H1 (cell line): ENCODE results near the gene BRPF3. TPM values are rescaled to one million over a fixed set of nuclear protein-coding genes. Genes with fewer than 3 reads are reported as not detected.

ENCODE experiments used
- SP2 ChIP-seq: IDR thresholded peaks from 2 replicates; pipeline ENCODE4 v1.6.1; 2012; ENCODE audit warnings: mild to moderate bottlenecking, low read length, inconsistent platforms
- TAF7 ChIP-seq: optimal IDR thresholded peaks from 2 replicates; pipeline ENCODE3; 2011; ENCODE audit warnings: low read depth, mild to moderate bottlenecking, inconsistent platforms, low read length, moderate library complexity, borderline replicate concordance
- polyA plus RNA-seq, 7 experiments: library from polyadenylated mRNA; depleted of rRNA in 3 of 7; stranded (reverse) in 5 of 7; unstranded in 2 of 7; fragments of >200 nt in 5 of 7; fragments of 200-250 nt in 2 of 7; gene quantifications; 1 replicate in 5 of 7; 2 replicates in 1 of 7; 4 replicates in 1 of 7; pipeline versions ENCODE4 v1.2.1 to v1.2.3, GENCODE V29; 2011 to 2013; ENCODE audit warnings: missing spikeins in 2 of 7, mixed read lengths in 2 of 7
- total RNA-seq: library from RNA; stranded (reverse); fragmentation: NEBNext Ultra II Directional; extraction: Animal tissue kit (Norgen Biotek cat#: 25700); gene quantifications from 2 replicates; pipeline ENCODE4 v1.2.1, GENCODE V29; 2021
- TF ChIP-seq, protein P1 (sequence below): fragments of 300-600 bp; sonication (generic); IDR thresholded peaks from 2 replicates; pipeline ENCODE4 v1.7.1; 2012; ENCODE audit warnings: low read length, moderate library complexity, mild to moderate bottlenecking, inconsistent platforms; ENCODE audit not compliant: insufficient replicate concordance
- TF ChIP-seq, protein P2 (sequence below): IDR thresholded peaks from 2 replicates; pipeline ENCODE4 v1.6.1; 2012; ENCODE audit warnings: inconsistent platforms
- TF ChIP-seq, protein P3 (sequence below): IDR thresholded peaks from 2 replicates; pipeline ENCODE4 v1.6.1; 2012; ENCODE audit warnings: inconsistent platforms

The BRPF3 gene
- total and polyA plus RNA-seq, 2 of the 8 experiments (the other 6 are each of a cell fraction or from before 2014, with no cell fraction given) = 26.0 to 37.5 TPM

DNA sequence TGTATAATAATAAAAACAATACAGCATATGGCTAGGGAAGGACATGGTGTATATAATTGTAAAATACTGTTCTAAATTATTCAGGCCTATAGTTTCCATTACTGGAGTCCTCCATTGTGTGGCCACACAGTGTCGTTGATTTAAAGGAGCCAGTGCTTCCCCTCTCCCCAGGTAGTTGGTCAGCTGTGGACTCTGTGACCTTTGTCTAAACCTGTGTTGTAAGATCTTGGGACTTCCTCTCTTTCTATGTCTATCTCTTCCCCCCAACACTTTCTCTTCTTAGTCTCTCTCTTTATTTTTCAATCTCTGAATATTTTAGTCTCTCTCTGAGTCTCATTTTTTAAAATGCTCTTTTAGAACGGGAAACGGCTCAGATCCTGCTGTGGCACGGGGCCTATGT lies 35.6 kb downstream of the BRPF3 start (continued):
- TF ChIP-seq, protein P1, sequence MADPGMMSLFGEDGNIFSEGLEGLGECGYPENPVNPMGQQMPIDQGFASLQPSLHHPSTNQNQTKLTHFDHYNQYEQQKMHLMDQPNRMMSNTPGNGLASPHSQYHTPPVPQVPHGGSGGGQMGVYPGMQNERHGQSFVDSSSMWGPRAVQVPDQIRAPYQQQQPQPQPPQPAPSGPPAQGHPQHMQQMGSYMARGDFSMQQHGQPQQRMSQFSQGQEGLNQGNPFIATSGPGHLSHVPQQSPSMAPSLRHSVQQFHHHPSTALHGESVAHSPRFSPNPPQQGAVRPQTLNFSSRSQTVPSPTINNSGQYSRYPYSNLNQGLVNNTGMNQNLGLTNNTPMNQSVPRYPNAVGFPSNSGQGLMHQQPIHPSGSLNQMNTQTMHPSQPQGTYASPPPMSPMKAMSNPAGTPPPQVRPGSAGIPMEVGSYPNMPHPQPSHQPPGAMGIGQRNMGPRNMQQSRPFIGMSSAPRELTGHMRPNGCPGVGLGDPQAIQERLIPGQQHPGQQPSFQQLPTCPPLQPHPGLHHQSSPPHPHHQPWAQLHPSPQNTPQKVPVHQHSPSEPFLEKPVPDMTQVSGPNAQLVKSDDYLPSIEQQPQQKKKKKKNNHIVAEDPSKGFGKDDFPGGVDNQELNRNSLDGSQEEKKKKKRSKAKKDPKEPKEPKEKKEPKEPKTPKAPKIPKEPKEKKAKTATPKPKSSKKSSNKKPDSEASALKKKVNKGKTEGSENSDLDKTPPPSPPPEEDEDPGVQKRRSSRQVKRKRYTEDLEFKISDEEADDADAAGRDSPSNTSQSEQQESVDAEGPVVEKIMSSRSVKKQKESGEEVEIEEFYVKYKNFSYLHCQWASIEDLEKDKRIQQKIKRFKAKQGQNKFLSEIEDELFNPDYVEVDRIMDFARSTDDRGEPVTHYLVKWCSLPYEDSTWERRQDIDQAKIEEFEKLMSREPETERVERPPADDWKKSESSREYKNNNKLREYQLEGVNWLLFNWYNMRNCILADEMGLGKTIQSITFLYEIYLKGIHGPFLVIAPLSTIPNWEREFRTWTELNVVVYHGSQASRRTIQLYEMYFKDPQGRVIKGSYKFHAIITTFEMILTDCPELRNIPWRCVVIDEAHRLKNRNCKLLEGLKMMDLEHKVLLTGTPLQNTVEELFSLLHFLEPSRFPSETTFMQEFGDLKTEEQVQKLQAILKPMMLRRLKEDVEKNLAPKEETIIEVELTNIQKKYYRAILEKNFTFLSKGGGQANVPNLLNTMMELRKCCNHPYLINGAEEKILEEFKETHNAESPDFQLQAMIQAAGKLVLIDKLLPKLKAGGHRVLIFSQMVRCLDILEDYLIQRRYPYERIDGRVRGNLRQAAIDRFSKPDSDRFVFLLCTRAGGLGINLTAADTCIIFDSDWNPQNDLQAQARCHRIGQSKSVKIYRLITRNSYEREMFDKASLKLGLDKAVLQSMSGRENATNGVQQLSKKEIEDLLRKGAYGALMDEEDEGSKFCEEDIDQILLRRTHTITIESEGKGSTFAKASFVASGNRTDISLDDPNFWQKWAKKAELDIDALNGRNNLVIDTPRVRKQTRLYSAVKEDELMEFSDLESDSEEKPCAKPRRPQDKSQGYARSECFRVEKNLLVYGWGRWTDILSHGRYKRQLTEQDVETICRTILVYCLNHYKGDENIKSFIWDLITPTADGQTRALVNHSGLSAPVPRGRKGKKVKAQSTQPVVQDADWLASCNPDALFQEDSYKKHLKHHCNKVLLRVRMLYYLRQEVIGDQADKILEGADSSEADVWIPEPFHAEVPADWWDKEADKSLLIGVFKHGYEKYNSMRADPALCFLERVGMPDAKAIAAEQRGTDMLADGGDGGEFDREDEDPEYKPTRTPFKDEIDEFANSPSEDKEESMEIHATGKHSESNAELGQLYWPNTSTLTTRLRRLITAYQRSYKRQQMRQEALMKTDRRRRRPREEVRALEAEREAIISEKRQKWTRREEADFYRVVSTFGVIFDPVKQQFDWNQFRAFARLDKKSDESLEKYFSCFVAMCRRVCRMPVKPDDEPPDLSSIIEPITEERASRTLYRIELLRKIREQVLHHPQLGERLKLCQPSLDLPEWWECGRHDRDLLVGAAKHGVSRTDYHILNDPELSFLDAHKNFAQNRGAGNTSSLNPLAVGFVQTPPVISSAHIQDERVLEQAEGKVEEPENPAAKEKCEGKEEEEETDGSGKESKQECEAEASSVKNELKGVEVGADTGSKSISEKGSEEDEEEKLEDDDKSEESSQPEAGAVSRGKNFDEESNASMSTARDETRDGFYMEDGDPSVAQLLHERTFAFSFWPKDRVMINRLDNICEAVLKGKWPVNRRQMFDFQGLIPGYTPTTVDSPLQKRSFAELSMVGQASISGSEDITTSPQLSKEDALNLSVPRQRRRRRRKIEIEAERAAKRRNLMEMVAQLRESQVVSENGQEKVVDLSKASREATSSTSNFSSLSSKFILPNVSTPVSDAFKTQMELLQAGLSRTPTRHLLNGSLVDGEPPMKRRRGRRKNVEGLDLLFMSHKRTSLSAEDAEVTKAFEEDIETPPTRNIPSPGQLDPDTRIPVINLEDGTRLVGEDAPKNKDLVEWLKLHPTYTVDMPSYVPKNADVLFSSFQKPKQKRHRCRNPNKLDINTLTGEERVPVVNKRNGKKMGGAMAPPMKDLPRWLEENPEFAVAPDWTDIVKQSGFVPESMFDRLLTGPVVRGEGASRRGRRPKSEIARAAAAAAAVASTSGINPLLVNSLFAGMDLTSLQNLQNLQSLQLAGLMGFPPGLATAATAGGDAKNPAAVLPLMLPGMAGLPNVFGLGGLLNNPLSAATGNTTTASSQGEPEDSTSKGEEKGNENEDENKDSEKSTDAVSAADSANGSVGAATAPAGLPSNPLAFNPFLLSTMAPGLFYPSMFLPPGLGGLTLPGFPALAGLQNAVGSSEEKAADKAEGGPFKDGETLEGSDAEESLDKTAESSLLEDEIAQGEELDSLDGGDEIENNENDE = no peak
- TF ChIP-seq TAF7 (no peak), SP2 (no peak)
- TF ChIP-seq, protein P2, sequence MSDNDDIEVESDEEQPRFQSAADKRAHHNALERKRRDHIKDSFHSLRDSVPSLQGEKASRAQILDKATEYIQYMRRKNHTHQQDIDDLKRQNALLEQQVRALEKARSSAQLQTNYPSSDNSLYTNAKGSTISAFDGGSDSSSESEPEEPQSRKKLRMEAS = no peak
- TF ChIP-seq, protein P3, sequence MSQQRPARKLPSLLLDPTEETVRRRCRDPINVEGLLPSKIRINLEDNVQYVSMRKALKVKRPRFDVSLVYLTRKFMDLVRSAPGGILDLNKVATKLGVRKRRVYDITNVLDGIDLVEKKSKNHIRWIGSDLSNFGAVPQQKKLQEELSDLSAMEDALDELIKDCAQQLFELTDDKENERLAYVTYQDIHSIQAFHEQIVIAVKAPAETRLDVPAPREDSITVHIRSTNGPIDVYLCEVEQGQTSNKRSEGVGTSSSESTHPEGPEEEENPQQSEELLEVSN = no peak
